Measurements from ENCODE around the gene MTMR11.

Gene MTMR11

GRCh38 chr1:149925345-149925744 is 11.3 kb downstream of the MTMR11 start:
- no peak overlapping the region for H3K4me2 ChIP-seq (ENCODE audit: low read length)
- H3K27ac ChIP-seq (ENCODE audit: low read depth, low read length, poor library complexity, severe bottlenecking) = no peak overlapping the region
- no peaks in the 10 kb centered on the region for H3K9me3 ChIP-seq (ENCODE audit: low read length)
- no peak overlapping the region for H2AFZ ChIP-seq (ENCODE audit: low read length)
- H3K36me3 ChIP-seq (ENCODE audit: insufficient read depth, low read length) = peaks cover 55% of the 10 kb centered on the region
- H3K9ac ChIP-seq (ENCODE audit: low read length) = no peak overlapping the region
- H3K9me2 ChIP-seq (ENCODE audit: low read depth, low read length) = no peaks in the 10 kb centered on the region
- peaks cover 8% of the 10 kb centered on the region for H3K79me2 ChIP-seq (ENCODE audit: insufficient read depth, low read length)
- peaks cover 23% of the 10 kb centered on the region for H3K4me1 ChIP-seq (ENCODE audit: insufficient read depth, low read length, severe bottlenecking)
- H3K27me3 ChIP-seq (ENCODE audit: insufficient read depth, low read length) = no peaks in the 10 kb centered on the region
- no peak for TF ChIP-seq CTCF (IDR thresholded peaks at IDR 0.05; ENCODE audit: low read length)
- TF ChIP-seq EZH2 (IDR thresholded peaks at IDR 0.05; ENCODE audit: borderline replicate concordance, low read length) = no peak
- no peaks in the 10 kb centered on the region for H4K20me1 ChIP-seq (ENCODE audit: insufficient read depth, low read length)
- no peaks in the 10 kb centered on the region for H3F3A ChIP-seq (ENCODE audit: insufficient read depth, low read length)
- H3K4me3 ChIP-seq (ENCODE audit: low read depth, low read length, poor library complexity, severe bottlenecking) = no peak overlapping the region

- TF ChIP-seq EZH2 (IDR thresholded peaks at IDR 0.05; ENCODE audit: borderline replicate concordance, low read length) (no peak), CTCF (IDR thresholded peaks at IDR 0.05; ENCODE audit: low read length) (no peak)
- H3K4me1 ChIP-seq (ENCODE audit: insufficient read depth, low read length, severe bottlenecking) = peaks cover 21% of the 10 kb centered on the region
- H3K9ac ChIP-seq (ENCODE audit: low read length) = no peak overlapping the region
- no peaks in the 10 kb centered on the region for H3F3A ChIP-seq (ENCODE audit: insufficient read depth, low read length)
- no peak overlapping the region for H2AFZ ChIP-seq (ENCODE audit: low read length)
- peaks cover 55% of the 10 kb centered on the region for H3K36me3 ChIP-seq (ENCODE audit: insufficient read depth, low read length)
- H3K27ac ChIP-seq (ENCODE audit: low read depth, low read length, poor library complexity, severe bottlenecking) = no peak overlapping the region
- H3K79me2 ChIP-seq (ENCODE audit: insufficient read depth, low read length) = peaks cover 8% of the 10 kb centered on the region
- H4K20me1 ChIP-seq (ENCODE audit: insufficient read depth, low read length) = no peaks in the 10 kb centered on the region
- H3K4me2 ChIP-seq (ENCODE audit: low read length) = no peak overlapping the region
- H3K9me3 ChIP-seq (ENCODE audit: low read length) = no peaks in the 10 kb centered on the region
- no peak overlapping the region for H3K4me3 ChIP-seq (ENCODE audit: low read depth, low read length, poor library complexity, severe bottlenecking)
- H3K9me2 ChIP-seq (ENCODE audit: low read depth, low read length) = no peaks in the 10 kb centered on the region
- H3K27me3 ChIP-seq (ENCODE audit: insufficient read depth, low read length) = no peaks in the 10 kb centered on the region
Measured at GRCh38 chr1:149923626-149924025, 13.1 kb downstream of the MTMR11 start.

DNA sequence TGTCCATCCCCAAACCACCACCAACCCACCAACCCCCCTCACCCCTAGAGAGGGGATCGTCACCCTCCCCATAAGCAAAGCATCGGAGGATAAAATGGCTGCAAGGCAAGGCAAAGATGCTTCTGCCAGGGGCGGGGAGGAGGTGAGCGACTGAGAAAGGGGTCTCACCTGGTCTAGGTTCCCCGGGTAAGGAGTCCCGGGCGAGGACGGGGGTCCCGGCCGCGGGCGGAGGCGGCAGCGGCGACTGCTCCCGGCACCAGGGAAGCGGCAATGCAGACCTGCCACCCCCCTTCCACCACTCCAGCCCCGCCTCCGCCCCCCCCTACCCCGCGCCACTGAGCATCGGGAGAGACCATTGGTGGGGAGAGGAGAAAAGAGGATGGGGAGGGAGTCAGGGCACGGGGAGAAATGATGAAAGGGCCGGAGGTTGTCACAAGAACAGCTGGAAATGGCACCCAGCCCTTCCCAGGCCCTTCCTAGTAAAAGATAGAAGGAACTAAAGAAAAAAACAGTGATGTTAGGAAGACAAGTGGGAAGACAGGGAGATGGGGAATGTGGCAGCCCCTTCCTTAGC is 19.0 kb downstream of the MTMR11 start, which contains the start of gene SV2A:
TSS of gene SV2A (minus strand) at position 274 of the 574 bp plus-strand sequence. CDS start 4,004 bp downstream, outside the sequence.
- Histone ChIP-seq H3F3A (ENCODE audit: insufficient read depth, low read length) (no peaks in the 10 kb centered on the region), H3K79me2 (ENCODE audit: insufficient read depth, low read length) (no peaks in the 10 kb centered on the region), H3K9me3 (ENCODE audit: low read length) (no peaks in the 10 kb centered on the region), H3K9ac (ENCODE audit: low read length) (no peak within 1 kb of the TSS), H3K4me1 (ENCODE audit: insufficient read depth, low read length, severe bottlenecking) (no peaks in the 10 kb centered on the region), H3K9me2 (ENCODE audit: low read depth, low read length) (no peaks in the 10 kb centered on the region), H3K27ac (ENCODE audit: low read depth, low read length, poor library complexity, severe bottlenecking) (no peak within 1 kb of the TSS), H4K20me1 (ENCODE audit: insufficient read depth, low read length) (no peaks in the 10 kb centered on the region), H3K4me3 (ENCODE audit: low read depth, low read length, poor library complexity, severe bottlenecking) (no peak within 1 kb of the TSS), H2AFZ (ENCODE audit: low read length) (no peak within 1 kb of the TSS), H3K4me2 (ENCODE audit: low read length) (peak within 1 kb of the TSS; percentile 22; the same call in 1 of the 2 replicates), H3K27me3 (ENCODE audit: insufficient read depth, low read length) (0 out of 2 replicates have a peak, but pooled peaks cover 3% of the 10 kb centered on the region), H3K36me3 (ENCODE audit: insufficient read depth, low read length) (peaks cover 11% of the 10 kb centered on the region)
- TF ChIP-seq EZH2 (IDR thresholded peaks at IDR 0.05; ENCODE audit: borderline replicate concordance, low read length) = no peak
- no peak for TF ChIP-seq CTCF (IDR thresholded peaks at IDR 0.05; ENCODE audit: low read length)
